GM12872 (cell line): Measurements from ENCODE around the gene ZNF511.

Experiments used
- CTCF ChIP-seq: IDR thresholded peaks from 3 replicates; pipeline ENCODE4 v1.5.1; 2011; ENCODE audit warnings: low read depth, mild to moderate bottlenecking, low read length, moderate library complexity; ENCODE audit not compliant: insufficient read depth

The ZNF511 gene, protein sequence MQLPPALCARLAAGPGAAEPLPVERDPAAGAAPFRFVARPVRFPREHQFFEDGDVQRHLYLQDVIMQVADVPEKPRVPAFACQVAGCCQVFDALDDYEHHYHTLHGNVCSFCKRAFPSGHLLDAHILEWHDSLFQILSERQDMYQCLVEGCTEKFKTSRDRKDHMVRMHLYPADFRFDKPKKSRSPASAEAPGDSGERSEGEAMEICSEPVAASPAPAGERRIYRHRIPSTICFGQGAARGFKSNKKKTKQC

GRCh38 chr10:133308421-133309099 lies at the start of gene ZNF511, which contains the start of gene TUBGCP2:
Gene ZNF511, plus strand, starts transcription at chr10:133308914. Its CDS starts 30 bp downstream, at chr10:133308944.
Gene TUBGCP2, minus strand, starts transcription at chr10:133308872. Its CDS starts 5,931 bp downstream, at chr10:133302941.
- 0 out of 3 replicates have a peak, but pooled peaks have one; percentile 5 for TF ChIP-seq CTCF

DNA sequence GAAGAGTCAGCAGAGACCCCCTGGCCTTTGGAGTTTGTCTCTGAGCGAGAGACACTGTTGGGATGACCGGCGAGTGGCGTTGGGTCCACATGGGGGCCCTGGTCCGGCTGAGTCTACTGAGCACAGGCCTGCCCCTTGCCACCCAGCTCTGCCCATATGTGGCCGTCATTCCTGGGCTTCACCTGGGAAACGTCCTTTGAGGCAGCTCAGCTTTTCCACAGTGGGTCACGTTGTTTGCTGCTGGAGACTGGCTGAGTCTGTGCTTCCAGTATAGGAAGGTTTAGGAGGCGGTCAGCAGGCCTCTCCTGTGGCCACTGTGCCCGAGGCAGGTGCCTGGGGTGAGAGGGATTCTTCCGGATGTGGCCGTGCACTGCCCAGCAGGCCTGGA lies 49.1 kb upstream of the ZNF511 start:
- TF ChIP-seq CTCF, result no peak

GRCh38 chr10:133260895-133261725 lies 47.6 kb upstream of the ZNF511 start:
- TF ChIP-seq CTCF, result 0 out of 3 replicates have a peak, but pooled peaks have one; percentile 1

DNA sequence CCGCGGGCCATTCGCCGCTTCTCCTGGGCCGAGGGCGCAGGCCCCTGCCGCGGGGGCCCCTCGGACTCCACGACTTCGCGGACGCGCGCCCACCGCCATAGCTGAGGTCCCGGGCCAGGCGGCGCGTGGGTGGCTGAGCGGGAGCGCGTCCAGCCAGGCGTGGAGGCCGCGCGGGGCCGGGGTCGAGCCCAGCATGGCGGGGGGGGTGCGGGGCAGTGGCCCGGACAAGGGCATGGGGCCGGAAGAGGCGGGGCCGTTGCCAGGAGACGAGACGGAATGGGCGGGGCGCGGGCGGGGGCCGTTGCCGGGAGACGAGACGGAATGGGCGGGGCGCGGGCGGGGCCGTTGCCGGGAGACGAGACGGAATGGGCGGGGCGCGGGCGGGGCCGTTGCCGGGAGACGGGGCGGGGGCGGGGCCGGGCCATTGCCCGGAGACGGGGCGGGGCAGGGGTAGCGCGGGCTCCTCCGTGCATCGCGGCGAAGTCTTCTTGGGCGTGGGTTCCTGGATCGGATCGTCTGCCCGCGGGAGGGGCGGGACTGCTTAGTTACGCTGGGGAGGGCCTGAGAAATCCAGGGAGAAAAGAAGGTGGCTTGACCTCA lies 46.9 kb upstream of the ZNF511 start:
- TF ChIP-seq CTCF, result no peak

GRCh38 chr10:133262696-133263095 lies 46.0 kb upstream of the ZNF511 start:
- no peak for TF ChIP-seq CTCF

GRCh38 chr10:133263674-133264073 lies 45.0 kb upstream of the ZNF511 start:
- no peak for TF ChIP-seq CTCF

DNA sequence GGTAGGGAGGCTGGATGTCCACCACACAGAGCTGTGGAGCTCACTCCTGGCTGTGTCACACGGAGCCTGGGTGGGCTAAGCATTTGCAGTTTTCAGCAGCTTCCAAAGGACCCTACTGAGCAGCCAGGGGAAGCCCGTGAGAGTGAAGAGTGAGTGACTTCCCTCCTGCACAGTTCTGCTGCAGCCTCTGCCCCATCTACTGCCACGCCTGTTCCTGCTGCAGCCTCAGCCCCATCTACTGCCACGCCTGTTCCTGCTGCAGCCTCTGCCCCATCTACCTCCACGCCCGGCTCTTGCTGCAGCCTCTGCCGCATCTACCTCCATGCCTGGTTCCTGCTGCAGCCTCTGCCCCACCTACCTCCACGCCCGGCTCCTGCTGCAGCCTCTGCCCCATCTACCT lies 44.3 kb upstream of the ZNF511 start:
- TF ChIP-seq CTCF, result no peak
